HG02938 (cell line): ENCODE results near the gene WDR4.
"Not testable (repeated sequence)": the region's sequence is repeated elsewhere in the genome, so short reads cannot be mapped to it uniquely, and the experiment has no call there.

Source experiments
- ATAC-seq: cut with Tn5 transposase; IDR thresholded peaks from one replicate; pipeline ENCODE4 v1.9.1; 2021; ENCODE audit warnings: mild to moderate bottlenecking, moderate library complexity; ENCODE audit not compliant: unreplicated experiment

Gene WDR4

DNA sequence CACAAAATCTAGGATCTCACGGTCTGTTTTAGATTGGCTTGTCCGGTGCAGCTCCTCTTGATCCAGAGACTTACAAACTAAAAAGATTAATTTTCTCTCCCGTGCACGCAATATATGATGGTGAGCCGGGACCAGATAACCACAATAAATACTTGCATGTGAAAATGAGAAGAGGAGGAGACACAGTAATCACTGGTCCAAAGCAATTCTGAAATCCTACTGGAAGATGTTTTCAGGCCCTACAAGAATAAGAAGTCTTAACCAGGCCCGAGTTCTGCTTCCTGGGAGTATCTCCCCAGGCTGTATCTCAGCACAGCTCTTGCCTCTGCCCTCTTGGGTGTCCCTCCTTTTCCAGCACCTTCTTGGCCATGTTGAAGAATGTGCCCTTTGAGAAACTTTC lies 1.0 kb upstream of the WDR4 start:
- ATAC-seq, result no peak

DNA sequence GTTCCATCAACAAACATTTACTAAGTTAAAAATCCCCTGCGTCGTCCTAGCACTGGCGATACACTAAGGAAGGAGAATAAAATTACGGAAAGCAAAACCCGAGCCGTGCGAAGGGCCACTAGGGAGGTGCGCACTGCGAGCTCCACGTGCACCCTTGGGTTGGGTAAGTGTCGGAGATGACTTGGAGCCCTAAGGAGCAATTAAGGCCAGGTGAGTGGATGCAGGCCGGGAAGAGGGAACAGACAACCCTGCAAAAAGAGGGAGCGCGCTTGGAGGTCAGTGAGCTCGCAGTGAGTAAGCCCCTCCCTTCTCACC lies 704 bp downstream of the WDR4 start:
- ATAC-seq, result peak; percentile 22

DNA sequence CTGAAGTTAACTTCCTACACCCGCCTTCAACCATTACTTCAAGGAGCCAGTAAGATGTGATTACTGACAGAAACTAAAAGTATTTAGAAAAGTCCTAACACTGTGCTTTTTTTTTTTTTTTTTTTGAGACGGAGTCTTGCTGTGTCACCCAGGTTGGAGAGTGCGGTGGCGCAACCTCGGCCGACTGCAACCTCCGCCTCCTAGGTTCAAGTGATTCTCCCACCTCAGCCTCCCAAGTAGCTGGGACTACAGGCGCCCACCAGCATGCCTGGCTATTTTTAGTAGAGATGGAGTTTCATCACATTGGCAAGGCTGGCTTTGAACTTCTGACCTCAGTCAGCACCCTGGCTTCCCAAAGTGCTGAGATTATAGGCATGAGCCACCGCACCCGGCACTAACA lies 3.5 kb downstream of the WDR4 start:
- not testable (repeated sequence) for ATAC-seq

DNA sequence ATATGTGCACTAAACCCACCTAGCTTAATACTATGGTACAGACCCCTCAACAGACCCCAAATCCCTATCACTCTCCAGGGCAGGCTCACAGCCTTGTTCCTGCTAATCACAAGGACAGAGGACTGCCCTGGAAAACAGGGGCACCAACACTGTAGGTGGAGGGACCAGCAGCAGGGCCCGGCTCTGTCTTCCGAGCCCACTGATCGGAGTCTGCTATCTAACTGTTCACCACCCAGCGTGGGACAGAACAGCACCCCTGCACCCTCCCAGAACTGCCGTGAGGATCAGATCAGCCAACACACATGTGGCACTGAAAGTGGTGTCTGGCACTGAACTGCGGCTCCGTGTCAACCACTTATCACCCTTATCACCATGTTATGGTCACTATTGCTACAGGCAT lies 6.2 kb downstream of the WDR4 start:
- ATAC-seq, result no peak

DNA sequence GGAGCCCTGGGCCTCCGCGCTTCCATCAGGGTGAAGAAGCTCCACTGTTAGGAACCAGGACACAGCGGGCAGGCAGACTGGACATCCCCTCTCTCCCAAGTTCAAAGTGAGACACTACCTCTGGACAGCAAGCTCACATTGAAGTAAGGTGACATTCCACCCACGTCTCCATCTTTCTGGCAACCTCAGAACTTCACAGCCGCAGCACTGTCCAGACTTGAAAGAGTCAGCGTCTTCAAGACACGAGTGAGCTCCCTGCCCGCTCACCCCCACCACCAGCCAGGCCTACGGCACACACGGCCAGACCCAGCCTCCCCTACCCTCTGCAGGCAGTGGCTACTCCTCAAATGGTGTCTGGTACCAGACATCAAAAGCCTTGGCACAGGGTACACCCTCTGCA lies 11.1 kb downstream of the WDR4 start:
- ATAC-seq, result no peak

DNA sequence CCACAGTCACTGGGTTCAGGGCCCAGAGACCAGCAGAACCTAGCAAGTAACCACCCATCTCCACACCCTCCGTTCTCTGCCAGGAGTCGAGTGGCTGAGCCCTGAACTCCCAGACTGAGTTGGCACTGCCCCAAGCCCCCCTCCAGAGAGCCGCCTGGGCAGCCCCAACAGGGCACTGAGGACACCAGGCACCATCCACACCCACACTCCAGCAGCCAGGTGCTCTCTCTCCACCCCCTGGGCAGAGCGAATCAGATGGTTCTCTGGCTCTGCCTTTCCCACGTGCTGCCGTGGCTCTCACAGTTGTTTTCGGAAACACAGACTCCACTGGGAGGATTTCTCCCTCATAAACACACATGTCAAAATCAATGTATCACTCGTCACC lies 13.6 kb downstream of the WDR4 start:
- no peak for ATAC-seq

DNA sequence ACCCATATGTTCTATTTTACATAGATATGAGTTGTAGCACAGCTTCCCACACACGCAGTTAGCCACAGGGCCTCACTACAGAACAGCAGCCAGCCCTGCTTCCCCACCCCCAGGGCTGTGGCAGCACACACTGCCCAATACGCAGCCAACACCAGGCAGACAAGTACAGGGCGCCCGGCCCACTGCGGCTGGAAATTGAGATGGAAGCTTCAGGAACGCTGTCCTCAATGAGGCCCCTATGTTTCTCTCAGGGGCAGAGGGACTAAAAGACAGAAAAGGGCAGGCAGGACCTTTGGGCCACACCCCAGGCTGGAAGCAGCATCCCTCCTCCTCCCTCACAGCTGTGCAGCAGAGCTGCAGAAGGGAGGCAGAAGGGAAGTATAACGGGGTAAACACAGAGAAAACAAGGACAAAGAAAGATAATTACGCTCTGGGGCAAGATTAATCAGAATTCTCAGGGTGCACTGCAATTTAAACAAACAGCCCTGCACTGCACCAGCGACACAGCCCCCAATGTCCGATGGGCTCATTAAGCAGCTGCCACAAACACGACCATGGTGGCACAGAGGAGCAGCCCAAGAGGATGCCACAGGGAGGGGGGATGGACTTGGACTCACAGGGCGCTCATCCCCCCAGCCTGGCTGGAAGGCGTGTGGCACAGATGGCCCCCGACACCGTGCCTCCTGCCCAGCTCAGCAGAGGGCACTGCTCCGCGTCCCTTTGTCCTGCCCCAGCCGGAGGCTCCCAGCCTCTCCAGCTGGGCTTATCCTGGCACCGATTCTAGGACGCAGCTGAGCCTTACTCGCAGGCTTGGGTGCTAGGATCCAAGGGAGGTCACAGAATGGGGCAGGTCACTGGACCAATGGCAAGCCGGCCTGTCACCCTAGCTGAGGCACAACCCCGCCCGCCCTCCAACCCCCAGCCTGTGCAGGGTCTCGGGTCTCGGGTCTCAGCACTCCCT lies 14.2 kb downstream of the WDR4 start:
- ATAC-seq, result no peak

DNA sequence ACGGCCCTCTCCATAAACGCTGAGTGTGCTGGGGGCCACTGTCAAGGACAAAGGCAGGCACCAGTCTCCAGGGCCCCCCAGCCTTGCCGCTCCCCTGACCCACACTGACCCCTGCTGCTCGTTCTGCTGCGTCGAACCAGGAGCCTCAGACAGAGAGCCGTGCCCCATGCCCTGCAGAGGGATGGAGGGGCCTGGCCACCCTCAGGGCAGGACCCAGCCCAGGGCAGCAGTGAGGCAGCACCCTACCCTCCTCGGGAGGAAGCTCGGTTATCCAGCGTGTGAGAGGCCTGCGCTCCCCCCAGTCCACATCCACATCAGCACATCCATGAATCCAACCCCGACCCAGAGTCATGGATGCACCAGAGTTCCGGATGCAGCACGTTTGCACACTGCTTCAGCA lies 15.1 kb downstream of the WDR4 start:
- no peak for ATAC-seq

- ATAC-seq, result no peak
Observed at GRCh38 chr21:42863504-42863870, 15.9 kb downstream of the WDR4 start.

DNA sequence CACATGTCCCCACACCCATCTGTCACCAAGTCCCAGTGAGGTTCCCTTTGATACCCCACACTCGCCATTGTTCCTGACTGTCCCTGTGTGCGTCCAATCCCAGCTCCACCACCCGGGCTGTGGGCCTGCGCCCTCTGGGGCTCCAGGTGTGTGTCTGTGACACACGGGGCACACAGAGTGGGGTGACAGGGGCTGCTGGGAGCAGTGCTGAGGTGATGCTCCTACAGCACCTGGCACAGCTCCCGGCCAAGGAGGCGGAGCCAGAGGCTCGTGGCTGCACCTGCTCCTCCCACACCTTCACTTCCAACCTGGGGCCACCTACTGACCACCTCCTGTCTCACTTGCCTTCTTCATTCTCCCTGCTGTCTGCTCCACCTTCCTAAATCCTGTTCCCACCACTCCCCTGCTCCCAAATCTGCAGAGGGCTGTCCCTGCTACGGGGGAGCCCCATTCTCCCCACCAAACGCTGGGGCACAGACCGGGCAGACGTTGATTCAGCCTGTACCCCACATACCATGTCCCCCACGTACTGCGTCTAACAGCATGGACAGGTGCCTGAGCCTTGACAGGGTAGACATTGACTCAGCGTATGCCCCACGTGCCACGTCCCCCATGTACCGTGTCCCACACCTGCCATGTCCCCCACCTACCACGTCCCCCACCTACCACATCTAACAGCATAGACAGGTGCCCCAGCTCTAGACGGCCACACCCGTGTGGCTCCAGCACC lies 16.4 kb downstream of the WDR4 start:
- no peak for ATAC-seq

DNA sequence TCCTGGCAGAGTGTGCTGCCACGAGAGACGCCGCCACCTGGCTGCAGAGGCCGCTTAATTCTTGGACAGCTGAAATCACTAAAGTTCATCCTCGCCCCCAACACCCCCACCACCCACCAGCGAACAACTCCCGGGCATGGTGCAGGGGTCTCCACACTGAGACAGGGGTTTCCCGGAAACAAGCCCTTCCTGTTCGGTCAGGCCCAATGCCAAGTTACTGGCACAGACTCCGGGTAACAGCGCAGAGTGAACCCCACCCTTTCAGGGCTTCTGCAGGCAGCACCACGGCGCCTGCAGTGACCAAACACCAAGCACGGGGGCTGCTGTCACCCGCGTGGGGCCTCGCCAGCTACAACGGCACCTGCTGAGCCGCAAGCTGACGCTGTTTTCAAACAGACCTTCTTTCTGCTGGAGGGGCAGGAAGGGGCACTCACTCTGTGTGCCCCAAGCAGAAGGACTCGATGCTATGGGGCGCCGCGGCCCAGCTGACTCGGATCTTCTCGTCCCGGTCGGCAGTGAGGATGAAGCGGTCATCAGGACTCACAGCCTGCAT lies 17.4 kb downstream of the WDR4 start:
- ATAC-seq, result no peak

DNA sequence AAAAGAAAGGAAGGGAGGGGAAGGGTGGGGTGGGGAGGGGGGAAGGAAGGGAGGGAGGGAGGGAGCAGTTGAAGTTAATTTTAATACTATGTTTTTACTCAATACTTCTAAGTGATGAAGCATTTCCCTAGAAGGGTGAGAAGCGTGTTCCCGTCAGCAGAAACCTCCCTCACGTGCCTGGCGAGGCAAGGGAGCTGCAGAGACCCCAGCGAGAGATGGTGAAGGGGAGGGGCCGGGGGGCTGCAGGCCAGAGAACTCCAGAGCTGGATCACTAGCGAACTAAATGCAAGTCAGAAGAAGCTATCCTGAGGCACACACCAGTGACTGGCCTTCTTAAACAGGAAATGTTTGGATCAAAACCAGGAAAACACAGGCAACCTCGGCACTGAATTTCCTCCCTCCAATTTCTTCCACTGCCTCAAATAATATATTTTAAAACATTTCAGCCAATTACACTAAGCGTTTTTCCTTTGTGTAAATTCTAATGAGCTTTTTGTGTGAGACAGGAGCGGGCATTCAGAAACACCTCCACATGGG lies 18.0 kb downstream of the WDR4 start:
- ATAC-seq, result no peak

- no peak for ATAC-seq
Observed at GRCh38 chr21:42860345-42860744, 19.0 kb downstream of the WDR4 start.

DNA sequence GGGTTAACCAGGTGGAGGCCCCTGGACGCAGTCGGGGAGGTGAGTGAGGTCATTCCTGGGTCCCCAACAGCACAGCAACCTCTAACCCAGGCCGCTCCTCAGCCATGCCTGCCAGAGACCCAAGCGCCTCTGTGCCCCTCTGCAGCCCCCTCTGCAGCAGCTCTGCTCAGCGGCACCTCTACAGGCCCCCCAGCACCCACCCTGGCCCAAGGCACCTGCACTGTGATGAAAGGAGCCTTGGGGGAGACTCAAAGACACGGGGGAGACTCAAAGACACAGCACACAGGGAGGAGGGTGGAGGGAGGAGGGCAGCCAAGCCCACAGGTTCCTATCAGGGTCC lies 19.5 kb downstream of the WDR4 start:
- ATAC-seq, result no peak

DNA sequence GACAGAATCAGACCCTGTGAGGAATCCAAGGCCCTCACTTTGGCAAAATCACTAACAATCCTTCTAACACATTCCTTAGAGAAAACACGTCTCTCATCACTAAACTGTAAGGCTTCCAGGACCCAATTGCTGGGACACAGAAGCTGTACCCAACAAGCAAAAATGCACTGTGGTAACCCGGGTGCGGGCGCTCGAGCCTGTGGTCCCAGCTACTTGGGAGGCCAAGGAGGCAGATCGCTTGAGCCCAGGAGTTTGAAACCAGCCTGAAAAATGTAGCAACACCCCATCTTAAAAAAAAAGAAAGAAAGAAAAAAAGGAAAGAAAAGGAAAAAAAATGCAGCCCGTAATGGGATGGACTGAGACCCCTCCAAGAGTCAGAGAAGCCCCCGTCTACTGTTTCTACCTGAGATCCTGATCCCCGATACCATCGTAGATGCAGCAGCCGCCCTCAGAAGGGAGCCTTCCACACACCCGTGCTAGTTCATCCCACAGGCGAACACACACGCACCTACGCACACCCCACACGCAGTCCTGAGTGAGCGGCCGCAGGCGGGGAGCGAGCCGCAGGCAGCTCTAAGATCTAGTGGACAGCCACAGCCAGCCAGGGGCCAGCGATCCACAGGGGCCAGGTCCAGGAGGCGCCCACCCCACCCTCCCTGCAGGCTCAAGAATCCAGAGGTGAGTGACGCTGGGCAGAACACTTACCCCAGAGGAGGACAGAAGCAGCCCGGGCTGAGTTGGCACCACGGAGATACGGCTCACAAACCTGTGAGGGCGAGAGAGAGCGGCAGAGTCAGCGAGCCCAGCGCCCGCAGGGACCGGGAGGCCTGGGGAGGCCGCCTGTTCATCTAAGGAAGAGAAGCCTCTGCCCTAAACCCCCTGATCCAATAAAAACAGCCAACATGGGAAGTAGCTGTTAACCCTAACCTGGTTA lies 20.1 kb downstream of the WDR4 start:
- no peak for ATAC-seq

- ATAC-seq, result no peak
Observed at GRCh38 chr21:42858185-42858847, 21.0 kb downstream of the WDR4 start.

DNA sequence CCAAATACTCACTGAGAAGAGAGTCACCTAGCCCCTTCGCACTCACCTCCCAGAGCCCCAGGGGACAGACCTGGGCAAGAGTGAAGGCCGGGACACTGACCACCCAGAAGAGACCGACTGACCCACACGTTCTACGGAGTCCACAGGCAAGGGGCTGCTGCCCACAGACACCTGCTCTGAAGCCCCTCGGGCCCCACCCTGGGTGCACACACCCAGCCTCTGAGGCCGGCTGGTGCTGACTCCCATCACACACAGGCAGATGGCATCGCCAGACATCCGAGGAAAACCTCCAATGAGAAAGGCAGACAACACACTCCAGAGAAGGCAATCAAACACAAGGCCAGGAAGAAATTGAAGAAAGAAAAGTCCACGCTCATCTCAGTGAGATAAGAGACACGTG lies 22.1 kb downstream of the WDR4 start:
- ATAC-seq, result no peak

DNA sequence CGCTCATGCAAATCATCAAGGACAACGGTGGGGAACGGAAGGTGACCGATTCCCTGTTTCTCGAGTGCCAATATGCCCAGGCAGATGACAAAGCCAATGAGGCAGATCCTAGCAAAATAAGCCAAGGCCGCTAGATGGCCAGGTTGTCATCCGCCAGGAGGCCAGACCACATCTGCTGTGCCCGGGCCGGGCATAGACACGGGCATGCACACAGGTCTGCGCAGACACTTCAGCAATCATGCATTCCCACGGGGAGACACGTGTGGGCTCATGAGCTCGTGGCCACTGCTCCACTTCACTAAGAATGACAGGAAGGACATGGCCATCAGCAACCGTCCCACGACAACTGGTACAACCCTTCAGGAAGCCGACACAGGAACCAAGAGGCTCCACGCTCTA lies 23.4 kb downstream of the WDR4 start:
- no peak for ATAC-seq

DNA sequence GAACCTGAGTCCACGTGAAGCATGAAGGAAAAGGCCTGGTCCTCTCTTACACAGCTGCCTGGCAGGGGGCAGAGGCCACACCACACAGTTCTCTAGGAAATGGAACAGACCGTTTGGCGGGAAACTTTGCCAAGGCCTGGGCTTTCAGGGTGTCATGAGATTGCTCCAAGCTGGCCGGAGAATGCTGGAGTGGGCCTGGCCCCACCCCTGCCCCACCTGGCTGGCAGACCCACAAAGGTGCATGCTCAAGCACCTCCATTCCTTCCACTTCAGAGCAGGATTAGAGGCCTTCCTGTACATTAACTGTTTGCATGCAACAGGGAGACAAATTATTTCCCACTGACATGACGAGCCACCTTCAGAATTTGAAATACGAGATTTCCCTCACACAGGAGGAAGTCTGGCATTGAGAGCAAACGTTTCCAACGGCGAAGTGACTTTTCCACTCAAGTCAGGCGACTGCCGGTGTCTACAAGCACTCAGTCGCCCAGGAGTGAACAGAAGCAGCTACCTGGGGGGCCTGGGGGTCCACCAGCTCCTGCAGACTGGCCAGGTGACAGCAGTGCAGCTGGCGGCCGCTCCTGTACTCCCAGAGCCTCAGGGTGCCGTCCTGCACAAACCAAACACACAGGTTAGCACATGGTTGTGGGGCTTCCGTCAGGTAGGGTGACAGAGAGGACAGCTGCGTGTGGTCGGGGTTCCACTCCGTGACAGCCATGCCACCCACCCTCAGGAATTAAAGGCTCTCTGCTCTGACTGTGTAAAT lies 24.0 kb downstream of the WDR4 start:
- ATAC-seq, result no peak
